NCI-H69 (cell line): Measurements from ENCODE around the gene JAG1.
A peak's percentile ranks its signal among the peaks of the same experiment; 100 is the strongest.
"Not testable (repeated sequence)": the region's sequence is repeated elsewhere in the genome, so short reads cannot be mapped to it uniquely, and the experiment has no call there.

Source experiments
- DNase-seq: peaks from one replicate; lab custom pipeline; 2025; lab: John Stamatoyannopoulos, UW

The JAG1 gene

DNA sequence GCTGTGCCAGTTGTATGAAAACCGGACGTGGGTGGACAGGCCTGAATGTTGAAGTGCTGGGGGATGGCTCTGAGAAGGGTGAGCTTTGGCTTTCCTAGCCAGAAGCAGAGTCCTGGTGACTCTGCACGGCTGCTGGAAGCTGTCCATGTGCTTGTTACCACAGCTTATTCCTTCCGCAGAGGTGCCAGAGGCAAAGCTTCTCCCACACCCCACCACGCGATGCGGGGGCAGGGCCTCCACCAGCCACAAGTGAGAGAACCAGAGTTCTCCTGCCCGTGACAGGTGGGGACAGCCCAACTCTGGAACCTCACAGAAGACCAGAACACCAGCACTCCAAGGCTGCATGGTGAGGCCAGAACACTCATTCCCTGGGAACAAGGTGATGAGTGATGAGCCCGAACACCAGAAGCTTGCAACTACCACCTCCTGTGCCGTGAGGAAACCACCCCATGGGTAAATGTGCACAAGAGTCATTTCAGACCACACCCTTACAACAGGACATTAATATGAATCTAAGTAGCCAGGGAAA, 36.7 kb downstream of the JAG1 start:
- DNase-seq = peak; percentile 53

DNA sequence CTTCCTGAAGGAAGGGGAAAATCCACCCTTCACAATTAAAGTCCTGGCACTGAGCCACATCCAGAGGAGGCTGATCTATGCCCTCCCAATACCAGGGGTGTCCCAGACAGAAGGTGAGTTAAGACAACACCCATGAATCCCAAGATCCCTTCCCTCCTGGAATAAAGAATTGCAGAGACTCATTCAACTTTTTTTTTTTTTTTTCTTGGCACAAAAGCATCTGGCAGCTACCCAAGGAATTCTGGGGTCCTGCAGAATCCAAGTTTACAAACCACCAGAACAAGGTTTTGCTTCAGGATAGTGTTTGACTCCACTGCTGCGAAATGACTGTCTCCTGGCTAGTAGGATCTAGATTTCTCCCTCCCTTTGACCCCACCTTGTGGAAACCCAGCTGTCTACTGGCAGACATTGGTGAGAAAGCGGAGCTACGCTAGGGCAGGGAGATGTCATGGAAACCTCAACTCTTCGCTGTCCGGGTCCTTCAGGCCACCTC, 37.4 kb downstream of the JAG1 start:
- peak; percentile 46 for DNase-seq

DNA sequence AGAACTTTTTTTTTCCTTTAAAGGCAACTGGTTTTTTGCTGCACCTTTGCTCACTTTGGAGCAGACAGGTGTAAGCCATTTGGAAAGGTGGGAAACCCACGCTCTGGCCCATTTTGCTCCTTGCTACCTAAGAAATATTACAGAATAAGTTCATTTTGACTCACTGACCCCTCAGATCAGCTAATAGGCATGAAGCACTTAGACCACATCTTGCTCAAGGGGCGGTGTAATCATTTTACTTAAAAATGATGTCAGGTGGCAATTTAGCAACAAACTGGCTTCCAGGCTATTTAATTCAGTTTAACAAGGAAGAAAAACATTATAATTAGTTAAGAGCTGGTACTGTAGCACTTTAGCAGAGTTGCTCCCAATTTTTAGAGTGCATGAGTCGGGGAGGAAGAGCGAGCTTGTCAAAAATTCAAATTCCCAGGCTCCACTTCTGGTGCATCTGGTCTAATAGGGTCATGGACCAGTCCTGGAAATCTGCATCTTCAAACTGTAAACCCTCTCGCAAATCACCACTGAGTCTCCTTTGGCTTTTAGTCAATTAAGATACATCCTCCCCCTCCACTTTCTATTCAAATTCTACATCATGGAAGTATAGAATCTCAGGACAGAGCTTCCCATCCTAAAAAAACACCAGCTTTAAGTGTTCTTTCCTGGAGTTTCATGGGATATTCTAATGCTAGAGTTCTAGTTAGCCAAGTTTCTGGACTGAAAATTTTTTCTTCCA, 38.2 kb downstream of the JAG1 start:
- DNase-seq = no peak

DNA sequence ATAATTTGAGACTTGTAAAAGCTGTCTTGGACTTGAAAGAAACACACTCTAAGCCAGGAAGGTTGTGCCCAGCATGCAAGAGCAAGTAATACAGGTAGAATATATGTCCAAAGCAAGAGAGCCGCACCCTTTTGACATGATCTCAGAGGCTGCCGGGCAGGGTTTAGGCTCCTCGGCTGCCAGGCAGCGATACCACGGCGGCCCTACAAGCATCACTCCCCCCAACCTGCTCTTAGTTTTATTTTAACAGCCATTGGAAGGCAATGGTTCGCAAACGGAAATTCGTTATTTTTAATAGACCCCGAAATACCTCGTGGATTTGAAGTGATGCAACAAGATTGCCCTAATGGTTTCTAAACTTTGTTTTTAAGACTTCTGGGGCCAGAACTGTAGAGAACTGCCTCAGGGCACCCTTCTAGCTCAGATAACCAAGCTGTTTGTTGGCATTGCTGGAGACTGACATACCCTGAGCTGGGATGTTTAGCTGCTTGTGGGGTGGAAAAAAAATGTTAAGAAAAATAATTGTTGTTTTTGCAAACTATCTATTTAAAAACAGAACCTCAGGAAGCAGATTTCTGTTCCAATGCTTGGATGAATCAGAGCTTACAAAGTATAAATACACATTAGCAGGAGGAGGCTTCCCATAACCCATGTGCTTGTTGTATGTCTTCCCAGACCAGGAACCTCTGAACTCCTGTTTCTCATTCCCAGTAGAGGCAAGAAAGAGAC, 39.0 kb downstream of the JAG1 start:
- no peak for DNase-seq

DNA sequence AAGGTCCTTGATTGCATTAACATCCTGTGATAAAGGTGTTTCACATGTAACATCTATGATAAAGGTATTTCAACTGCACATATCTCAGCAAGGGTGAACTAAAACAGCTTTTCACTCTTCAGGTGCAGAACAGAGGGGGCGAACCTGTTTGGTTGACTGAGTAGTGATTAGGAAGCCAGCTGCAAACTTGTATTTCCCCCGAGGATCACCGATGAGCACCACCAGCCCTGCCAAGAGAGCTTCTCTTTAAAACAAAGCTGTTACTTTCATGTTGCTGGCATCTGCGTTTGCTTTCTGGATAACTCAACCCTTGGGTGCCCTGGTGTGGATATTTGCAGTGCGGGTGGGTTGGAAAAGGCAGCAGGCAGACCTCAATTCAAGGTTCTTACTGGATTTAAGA, 39.6 kb downstream of the JAG1 start:
- DNase-seq = peak; percentile 45

DNA sequence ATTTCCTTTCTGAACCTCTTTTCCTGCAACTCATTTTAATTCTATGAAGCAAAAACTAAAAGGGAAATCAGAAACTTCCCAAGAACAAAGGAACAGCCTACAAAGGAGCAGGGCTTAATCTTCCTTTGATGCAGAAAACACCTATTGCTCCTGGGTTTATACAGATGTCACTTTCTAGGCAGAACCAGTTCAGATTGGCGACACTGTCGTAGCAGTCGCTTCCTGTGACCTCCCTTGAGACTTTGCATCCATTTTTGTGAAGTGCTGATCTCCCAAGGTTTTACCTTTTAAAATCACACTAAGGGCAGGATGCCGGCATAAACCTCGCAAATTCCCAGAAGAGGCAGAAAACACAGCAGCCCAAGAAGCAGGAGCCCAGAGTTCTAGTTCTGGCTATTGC, 40.1 kb downstream of the JAG1 start:
- no peak for DNase-seq

DNA sequence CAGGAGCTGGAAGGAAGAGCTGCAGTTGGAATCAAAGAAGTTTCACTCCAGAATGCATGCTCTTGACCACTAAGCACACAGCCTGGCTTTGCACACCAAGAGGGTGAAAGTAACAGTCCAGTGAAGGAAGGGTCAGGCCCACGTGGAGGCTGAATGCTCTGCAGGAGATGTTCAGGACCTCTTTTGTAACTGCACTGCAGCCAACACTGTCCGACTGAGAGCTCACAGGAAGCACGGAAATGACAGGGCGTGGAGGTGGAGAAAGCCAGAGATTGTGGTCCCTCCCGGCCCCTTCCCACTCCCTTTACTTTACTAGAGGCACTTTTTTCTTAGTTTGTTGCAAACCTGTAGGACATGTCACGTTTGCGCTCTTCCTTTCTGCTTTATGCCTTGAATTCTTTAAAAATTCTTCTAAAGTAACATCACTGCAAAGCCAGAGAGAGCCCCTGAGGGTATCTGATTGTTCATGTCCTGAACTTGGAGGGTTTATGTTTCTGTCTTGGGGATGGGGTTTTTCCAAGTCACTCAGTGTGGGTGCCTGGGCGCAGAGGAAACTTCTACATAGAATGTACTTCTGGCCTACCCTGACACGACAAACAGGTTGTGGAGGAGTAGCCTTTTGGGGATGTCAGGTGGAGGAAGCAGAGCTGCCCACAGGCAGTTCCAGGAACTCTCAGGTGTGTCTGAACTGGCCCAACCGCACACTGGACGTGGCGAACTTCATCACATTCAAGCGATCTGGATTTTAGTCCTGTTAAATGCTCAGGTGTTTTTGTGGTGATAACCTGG, 40.9 kb downstream of the JAG1 start:
- no peak for DNase-seq

DNA sequence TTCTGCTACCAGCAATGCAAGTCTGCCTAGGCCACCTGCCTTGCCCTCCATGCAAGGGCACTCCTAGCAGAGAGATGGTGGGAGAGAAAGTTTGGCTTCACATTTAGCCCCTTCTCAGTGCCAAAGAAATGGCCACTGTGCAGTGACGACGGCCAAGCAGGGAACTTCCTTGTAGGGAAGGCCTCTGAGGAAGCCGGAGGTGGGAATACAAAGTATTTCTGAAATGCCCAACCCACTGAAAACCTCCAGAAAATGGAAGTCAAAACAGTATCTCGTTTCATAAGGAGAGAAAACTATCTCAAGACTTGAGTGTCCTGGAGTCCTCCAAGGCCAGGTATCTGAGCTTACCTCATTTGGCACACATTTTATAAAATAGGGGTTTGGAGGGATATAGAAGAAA, 42.7 kb downstream of the JAG1 start:
- DNase-seq = no peak

DNA sequence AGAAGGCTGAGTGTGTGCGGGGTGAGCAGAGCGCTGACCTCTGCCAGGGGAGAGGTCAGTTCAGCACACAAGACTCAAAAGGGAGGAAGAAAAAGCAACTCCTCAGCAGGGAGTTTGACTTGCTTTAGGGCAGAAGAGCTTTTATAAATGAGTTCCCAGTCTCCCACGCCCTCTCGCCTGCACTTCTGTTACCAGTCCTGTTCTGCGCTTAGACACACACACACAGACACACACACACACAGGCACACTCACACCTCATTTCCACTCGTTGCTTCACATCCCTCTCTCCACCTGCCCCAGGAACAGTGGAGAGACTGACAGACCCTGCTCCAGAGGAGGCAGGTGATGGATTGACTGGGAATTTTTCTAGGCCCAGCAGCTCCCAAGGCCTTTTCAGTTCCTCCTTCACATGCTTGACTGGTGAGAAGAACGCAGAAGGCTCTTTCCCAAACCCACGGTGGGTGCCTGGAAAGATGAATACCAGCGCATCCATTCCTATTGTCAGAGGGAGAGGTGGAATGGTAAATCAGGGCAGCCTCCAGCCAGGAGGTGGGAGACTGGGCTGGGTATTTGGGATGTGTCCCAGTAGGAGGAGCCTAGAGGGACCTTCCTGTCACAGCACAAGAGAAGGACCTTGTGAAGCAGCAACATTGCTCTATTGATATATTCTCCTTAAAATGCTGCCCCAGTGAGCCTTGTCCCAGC, 43.7 kb downstream of the JAG1 start:
- peak; percentile 29 for DNase-seq

DNA sequence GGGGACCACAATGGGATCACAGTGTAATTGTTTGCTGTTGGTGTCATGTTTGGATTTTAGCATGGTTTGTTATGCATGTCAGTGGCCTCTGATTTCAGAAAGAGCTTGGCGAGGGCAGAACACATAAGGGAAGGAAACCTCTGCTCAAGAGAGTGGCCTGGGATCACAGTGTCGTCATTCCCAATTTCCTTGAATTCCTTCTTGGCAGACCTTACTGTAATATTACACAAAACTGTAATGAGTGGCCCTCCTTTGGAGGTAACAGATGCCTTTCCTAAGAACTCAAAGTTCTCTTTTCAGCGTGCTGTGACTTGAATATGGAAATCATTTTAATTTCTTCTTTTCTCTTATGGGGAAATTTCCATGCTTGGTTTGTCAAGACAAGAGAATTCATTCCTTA, 46.9 kb downstream of the JAG1 start:
- DNase-seq = peak; percentile 57

DNA sequence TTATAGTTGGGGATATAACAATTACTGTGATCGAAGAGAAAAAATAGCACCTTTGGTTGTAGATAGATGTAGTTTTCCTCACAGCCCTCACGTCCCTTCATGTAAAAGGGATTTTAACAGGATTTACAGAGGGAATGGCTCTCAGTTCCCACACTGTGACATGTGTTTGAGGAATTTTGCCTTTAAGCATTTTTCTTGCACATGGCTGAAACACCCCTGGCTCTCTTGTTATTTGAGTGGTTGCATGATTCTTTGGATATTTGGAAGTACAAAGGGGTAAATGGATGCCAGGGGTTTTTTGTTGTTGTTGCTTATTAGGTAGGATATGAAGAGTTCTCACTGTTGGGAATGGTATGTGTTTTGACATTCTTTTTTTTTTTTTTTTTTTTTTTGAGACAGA, 48.2 kb downstream of the JAG1 start:
- no peak for DNase-seq

DNA sequence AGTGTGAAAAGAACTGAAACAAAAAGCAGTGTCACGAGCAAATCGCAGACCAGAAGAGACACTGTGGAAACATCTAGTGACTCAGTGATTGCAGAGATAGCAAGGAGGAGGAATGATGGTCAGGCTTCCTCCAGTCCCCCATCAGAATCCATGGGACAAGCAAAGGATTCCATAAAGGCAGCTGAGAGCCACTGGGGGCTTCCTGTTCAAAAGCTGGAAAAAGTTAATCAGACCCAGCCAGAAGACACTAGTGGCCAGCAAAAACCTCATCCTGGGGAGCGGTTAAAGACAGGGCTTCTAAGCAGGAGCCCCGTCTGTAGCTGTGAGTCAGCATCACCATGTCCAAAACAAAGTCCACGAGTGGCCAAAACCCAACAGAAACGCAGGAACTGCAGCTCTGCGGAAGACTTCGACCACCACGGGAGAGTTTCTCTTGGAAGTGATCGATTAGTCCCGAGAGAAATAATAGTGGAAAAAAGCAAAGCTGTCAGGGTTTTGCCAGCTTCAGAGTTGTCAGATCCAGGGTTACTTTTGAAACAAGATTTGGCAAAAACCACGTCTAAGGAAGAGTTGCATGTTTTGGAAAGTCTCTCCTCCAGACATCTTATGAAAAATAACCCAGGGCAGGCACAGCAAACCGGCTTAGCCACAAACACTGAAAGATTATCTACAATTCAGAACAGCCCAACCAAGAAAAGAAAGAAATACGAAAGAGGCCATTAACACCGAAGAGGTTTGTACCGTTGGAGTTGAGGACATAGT, 51.0 kb downstream of the JAG1 start:
- DNase-seq = no peak

DNA sequence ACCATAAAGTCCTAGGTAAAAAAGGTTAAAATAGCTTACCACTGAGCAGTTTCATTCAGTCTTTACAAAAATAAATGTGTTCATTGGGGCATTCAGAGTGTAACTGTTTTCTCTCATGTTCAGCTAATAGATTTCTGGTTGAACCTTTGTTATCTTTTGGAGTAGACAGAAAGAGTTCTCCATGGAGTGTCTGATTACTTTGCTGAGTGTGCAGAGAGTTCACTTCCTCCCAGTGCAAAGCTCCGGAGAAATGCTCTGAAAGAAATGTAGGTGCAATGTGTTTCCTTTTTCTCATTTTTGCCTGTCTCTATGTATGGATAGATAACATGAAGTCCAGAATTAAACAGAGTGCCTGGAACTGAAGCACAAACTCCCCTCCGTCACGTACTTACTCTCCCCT, 52.6 kb downstream of the JAG1 start:
- no peak for DNase-seq

DNA sequence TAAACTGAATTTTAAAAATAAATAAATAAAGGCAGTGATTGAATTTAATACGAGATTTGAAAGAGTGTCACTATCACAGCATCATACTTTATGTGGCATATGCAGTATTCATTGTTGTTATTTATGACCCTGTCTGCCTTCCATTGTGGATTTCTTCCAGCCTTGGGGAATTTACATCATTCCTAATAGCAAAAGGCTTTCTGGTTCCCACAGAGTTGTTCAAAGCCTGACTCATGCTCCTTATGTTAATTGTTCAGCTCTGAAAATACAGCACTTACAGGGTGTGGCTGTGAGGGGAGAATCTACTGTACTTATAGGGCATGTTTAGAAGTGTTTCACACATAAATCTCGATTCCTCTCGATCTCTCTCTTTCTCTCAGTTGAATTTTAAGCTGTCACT, 54.4 kb downstream of the JAG1 start:
- DNase-seq = peak; percentile 92

DNA sequence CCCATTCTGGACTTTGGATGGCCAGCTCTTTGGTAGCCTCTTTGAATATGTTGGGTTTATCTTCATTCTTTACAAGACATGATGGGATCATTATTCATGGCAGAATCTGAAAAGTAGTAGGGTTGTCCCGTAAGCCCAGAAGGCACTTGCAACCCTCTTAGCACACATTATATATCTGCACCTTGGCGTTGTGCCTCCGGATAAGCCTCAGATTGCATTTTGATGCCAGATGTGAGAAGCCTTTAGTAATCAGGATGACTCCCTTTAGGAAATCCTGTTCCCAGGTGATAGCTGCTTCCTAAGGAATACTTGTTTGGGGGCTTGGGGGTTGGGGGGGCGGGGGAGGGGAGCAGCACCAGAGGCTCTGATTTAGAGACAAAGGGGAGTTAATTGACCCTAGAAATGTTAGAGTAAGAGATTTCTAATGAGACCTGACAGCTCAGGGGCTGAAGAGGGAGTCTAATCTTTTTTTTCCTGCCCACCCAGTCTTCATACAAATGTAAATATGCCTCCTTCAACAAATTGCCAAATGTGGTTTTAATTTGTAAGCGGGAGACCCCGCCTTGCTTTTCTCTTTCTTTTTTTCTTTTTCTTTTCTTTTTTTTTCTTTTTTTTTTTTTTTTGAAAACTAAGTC, 55.1 kb downstream of the JAG1 start:
- DNase-seq = peak; percentile 70

DNA sequence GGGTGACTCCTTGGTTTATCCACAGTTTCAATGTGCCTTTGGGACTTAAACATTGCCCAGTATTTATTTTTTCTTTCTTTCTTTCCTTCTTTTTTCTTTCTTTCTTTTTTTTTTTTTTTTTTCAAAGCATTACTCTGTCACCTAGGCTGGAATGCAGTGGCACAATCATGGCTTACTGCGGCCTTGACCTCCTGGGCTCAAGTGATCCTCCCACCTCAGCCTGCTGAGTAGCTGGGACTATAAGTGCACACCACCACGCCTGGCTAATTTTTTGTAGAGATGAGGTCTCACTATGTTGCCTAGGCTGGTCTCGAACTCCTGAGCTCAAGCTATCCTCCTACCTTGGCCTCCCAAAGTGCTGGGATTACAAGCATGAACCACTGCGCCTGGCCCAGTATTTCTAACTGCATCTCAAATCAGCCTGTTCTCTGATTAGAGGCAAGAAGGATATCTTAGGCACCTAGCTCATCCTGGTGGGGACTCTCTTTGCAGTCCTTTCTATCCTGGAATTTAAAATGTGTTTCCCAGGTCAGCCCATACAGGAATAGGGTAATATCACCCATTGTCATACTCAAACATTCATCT, 56.2 kb downstream of the JAG1 start:
- not testable (repeated sequence) for DNase-seq

DNA sequence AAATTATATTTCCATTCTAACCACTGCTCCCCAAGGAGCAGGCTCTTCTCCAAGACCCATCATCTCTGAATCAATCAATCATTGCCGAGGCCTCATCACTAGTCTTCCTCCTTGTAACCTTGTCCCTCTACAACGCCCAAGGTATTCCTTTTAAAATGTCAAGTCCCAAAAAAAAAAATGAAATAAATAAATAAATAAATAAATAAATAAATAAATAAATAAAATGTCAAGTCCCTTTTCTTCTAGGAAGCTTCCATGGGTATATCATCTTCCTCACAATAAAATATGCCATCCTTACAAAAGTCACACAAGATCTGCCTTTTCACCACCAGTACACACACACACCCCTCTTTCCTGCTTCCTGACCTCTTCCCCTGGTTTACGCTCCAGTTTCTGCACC, 57.6 kb downstream of the JAG1 start:
- no peak for DNase-seq

DNA sequence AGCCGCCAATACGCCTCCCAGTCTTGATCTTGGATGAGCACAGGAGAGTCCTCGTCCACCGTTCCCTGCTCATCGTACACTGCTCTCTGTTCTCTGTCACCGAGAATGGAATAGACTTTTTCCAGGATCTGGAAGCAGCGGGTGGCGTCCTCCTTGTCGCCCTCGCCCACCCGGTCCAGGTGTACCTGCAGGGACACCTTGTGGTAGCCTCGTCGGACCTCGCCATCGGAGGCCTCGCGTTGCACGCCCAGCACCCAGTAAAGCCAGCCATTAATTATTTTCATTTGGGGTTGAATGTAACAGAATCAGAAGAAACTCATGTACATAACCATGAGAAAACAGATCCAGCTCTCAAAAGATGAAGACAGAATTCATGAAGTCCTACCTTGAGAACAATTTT, 59.9 kb downstream of the JAG1 start:
- no peak for DNase-seq

DNA sequence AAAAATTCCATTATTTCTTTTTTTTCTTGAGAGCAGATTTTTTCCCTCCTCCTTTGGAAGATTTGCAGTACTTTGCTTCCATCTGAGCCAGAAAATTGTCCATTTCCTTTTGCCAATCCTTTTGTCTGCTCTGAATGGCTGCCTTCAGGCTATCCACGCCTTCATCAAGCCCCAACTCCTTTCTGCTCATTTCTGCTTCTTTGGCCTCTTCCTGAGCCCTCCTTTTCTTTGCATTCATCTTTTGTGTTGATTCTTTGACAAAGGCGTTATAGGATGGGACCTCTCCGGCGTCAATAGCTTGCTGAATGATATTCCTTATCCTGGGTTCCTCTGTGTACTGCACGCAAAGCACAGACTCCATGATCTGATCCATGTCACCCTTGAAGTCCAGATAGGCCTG, 60.4 kb downstream of the JAG1 start:
- DNase-seq = peak; percentile 12

DNA sequence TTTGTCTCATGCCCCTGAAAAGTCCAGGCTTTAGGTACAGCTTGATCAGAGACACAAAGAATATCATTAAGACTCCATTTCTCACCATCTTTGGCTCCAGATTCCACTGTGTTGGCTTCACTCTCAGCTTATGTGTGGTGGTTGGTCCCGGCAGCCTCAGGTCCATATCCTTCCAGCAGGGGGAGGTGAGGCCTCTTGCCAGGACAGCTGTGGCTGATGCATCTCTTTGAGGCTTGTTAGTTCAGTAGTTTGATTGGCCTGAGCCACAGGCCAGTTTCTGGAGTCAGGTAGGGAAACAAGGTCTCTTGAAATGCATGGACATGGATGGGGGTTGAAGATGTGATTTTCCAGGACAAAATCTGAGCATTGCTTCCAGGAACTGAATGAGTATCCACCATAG, 62.4 kb downstream of the JAG1 start:
- DNase-seq = peak; percentile 63
